Measurements from ENCODE around the gene MAP1LC3C.

MAP1LC3C gene

DNA sequence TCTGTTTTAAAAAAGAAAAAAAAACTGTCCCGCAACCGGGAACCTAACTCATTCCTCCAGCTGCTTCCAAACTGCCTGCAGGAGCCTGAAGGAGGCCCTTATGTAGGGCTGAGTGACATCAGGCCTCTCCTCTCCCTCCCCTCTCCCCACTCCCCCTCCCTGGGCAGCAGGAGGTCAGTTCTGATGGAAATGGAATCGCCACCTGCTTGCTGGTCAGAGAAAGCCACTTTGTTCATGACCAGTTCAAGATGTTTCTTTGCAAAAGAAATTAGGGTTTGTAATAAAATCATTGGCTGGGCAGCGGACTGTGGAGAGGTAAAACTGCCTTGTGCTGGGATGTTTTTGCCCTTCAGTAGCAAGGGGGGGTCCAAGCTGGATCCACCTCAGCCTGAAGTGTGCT is at the start of gene MAP1LC3C:
TSS of gene MAP1LC3C (minus strand) at position 73 of the 400 bp plus-strand sequence. CDS start 90 bp downstream, outside the sequence.
- no peak for DNase-seq
- intact Hi-C loops (cut with DNase I), result loop anchor here (10.0 kb wide), 1 partner anchor 104 kb away; no protein-coding TSS in a partner anchor

DNA sequence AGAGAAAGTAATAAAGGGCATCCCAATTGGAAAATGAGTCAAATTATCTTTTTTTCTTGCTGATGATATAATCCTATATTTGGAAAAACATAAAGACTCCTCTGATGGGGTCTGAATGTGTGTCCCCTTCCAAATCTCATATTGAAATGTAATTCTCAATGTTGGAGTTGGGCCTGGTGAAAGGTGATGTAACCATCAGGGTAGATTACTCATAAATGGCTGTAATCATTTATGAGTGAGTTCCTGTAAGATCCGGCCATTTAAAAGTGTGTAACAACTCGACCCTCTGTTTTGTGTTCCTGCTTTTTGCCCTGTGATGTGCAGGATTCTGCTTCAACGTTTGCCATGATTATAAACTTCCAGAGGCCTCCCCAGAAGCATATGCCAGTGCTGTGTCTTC is 44.3 kb upstream of the MAP1LC3C start:
- no peak for DNase-seq
- intact Hi-C loops (cut with DNase I), result no loop called here

DNA sequence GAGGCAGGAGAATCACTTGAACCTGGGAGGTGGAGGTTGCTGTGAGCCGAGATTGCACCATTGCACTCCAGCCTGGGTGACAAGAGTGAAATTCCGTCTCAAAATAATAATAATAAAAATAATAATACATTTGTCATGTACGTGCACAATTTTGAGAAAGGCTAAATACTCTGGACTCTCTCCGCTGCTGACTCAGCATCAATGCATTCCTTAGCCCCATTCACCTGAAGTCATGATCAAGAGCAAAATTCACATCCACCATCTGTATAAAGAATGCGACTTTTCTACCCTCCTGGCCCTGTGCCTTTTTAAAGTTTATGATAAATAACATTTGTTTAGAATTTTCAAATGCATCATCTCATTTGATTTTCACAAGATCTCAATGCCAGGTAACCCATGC is 35.5 kb upstream of the MAP1LC3C start:
- DNase-seq, result peak in 1 of 42 donors; percentile 2
- intact Hi-C loops (cut with DNase I), result no loop called here

GRCh38 chr1:242033447-242033846 is 34.5 kb upstream of the MAP1LC3C start:
- no peak for DNase-seq
- intact Hi-C loops (cut with DNase I), result no loop called here

- no peak for DNase-seq
- intact Hi-C loops (cut with DNase I), result no loop called here
These were observed 31.2 kb upstream of the MAP1LC3C start for GRCh38 chr1:242030071-242030470.

GRCh38 chr1:242025681-242026080 is 26.8 kb upstream of the MAP1LC3C start:
- intact Hi-C loops (cut with DNase I), result no loop called here
- DNase-seq, result no peak

- intact Hi-C loops (cut with DNase I), result no loop called here
- no peak for DNase-seq
These were observed 24.9 kb upstream of the MAP1LC3C start for GRCh38 chr1:242023805-242024204.

DNA sequence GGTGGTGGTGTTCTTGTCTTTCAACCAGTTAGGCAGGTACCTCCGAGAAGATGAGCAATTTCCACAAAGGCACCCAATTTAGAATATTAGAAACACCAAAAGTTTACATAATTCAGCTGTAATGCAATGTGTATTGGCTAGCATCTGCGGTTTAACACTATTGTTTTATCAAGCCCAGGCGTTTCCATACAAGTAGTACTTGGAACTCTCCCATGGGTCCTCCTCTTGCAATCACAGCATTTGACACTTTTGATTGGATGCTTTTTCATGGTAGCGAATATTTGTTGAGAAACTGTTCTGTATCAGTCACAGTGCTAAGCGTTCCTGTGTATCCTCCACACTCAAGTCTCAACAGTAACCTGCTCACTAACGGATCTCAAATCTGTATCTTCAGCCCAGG is 20.1 kb upstream of the MAP1LC3C start:
- no peak for DNase-seq
- intact Hi-C loops (cut with DNase I), result no loop called here

DNA sequence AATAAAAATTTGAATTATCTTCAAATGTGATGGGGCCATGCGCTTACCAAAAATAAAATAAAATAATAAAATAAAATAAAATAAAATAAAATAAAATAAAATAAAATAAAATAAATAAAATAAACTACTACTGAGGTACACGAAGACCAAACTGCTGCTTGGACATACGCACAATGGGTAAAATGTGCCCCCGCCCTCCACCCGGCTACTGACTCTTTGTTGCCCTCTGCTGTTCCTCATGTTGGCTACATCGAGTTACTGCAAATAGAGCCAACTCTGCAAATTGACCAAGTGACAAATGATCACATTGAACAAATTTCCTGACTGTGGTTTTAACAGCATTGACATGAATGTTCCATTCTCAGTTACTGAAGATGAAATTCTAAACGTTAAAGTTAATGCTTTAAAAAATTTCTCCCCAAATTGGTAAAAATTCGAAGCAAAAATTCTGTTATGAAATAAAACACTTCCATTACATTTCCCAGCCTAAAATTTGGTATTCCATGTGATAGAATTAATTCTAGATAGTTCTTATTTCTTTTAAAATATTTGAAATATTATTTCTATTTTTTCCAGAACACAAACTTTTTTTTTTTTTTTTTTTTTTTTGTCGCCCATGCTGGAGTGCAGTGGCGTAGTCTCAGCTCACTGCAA is 18.8 kb upstream of the MAP1LC3C start:
- intact Hi-C loops (cut with DNase I), result no loop called here
- DNase-seq, result peak; percentile 31 to 88 (median 71)

- intact Hi-C loops (cut with DNase I), result no loop called here
- DNase-seq, result no peak
These were observed 17.6 kb upstream of the MAP1LC3C start for GRCh38 chr1:242016479-242016878.

DNA sequence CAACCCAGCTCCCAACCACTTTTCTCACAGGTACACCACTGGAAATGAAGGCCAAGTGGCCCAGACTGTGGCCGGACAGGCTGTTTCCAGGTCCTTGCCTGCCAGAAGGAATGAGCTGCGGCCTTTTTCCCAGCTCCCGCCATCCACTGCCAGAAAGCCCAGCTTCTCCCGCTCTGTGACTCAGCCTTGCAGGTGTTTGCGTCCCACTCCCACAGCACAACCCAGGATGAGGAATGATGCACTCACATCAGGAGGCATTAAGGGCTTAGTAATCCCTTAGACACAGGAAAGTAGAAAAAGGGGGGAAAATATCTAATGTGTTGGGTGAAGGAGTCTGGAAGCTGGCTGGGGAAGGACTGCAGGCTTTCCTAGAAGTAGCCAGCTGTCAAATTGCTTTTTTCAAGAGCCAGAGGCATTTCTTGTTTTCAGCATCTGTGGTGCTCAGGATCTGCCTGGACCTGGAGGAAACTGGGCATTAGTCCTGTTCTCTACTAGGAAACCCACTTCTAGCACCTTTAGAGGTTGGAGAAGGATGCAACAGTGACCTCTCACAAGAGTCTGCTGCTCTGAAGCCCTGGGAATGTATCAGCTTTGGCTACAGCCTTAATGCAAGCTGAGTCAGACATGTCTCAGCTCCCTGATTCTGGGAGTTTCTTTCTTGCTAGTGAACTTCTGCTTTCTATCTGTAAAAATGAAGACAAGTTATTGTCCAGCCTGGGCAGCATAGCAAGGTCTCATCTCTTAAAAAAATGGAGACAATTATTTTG is 13.2 kb upstream of the MAP1LC3C start:
- DNase-seq, result peak in 10 of 42 donors; percentile 11 to 53 (median 22)

DNA sequence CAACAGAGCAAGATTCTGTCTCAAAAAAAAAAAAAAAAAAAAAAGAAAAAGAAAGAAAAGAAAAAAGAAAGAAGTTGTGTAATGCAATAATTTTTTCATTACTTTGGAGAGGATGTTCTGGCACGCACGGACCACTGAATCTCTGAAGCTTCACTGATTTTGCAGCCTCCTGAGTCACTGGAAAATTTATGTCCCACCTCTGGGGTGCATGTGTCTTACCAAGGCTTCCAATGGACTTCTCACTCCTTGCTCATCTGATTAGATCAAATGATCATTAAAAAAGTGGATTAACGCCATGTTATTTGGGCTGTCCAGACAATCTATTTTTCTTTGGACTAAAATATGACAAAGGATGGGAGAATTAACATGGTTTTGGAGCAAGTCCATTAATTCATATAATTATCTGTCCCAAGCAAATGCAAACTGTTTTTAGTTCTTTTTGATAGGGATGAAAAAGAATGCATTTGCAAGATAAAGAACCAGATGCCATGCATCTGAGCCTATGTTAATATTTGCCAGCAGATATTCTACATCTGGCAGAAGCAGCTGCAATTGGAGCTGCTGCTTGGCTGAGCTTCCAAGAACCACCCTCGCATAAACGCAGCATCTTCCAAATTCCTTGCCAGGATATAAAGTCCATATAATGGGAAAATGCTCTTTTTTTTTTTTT is 10.1 kb upstream of the MAP1LC3C start:
- DNase-seq, result no peak
- intact Hi-C loops (cut with DNase I), result no loop called here

More for the DNA sequence above, 13.2 kb upstream of the MAP1LC3C start:
- intact Hi-C loops (cut with DNase I), result no loop called here

DNA sequence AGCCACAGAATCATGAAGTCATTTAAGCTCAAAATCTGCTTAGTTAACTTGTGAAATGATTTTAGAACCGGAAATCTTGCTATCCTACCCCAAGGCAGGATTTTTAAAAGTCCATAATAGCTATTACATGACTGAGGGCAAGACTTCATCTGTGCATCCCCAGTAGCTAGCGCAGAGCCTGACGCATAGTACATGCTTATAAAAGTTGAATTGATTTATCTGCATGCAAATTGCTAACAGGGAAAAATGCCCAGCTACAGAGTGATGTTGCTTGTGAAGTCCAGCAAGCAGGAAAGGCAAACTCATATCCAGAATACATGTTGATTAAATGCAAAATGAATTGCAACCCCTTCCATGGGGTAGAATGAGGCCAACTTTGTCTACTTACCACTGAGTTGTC is 8.1 kb upstream of the MAP1LC3C start:
- intact Hi-C loops (cut with DNase I), result no loop called here
- DNase-seq, result no peak

- intact Hi-C loops (cut with DNase I), result no loop called here
- DNase-seq, result peak in 14 of 42 donors; percentile 13 to 72 (median 34)
These were observed 7.1 kb upstream of the MAP1LC3C start for GRCh38 chr1:242005866-242006535.

- intact Hi-C loops (cut with DNase I), result no loop called here
- DNase-seq, result no peak
These were observed 6.0 kb upstream of the MAP1LC3C start for GRCh38 chr1:242004751-242005495.

GRCh38 chr1:242002510-242002909 is 3.6 kb upstream of the MAP1LC3C start:
- intact Hi-C loops (cut with DNase I), result no loop called here
- no peak for DNase-seq

DNA sequence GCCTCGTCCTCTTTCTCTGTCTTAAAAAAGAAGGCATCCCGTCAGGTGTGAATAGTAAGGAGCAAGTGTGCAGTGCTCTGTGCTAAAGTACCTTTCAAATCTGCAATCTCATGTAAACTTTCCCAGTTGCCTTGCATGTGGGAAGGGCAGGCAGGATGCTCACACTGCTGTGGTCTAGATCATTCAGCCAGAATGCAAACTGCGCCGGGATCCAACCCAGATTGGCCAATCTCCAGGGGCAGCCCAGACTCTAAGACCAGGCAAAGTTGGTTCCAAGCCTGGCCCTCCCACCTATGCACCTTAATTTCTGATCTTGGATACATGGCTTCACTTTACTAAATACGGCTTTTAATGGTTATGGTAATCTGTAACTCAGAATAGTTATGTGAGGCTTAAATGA is 3.2 kb upstream of the MAP1LC3C start:
- intact Hi-C loops (cut with DNase I), result no loop called here
- DNase-seq, result no peak

GRCh38 chr1:242000434-242000833 is 1.5 kb upstream of the MAP1LC3C start:
- no peak for DNase-seq
- intact Hi-C loops (cut with DNase I), result no loop called here

DNA sequence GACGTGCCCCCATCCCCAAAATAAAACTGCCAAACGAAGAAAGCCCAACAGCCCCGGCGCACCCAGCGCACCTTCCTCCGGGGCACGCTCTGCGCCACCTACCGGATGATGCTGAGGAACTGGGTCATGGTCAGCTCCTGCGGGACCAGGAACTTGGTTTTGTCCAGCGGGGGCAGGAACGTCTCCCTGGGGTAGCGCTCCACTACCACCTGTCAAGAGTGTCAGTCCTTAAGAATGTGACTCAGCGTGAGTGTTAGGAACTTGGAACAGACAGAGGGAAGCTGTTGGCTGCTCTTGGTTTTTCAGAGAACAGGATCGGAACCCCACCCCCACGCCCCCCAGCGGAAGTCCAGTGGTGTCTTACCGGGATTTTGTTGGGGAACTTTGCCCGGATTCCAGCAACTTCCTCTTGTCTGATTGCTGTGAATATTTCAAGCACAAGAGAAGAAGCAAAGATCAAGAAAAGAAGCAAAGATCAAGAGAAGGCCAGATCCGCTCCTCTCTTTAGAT is 431 bp downstream of the MAP1LC3C start:
- intact Hi-C loops (cut with DNase I), result loop anchor here (10.0 kb wide), 1 partner anchor 104 kb away; no protein-coding TSS in a partner anchor
- DNase-seq, result peak in 41 of 42 donors; percentile 4 to 78 (median 46)

All from head of caudate nucleus (tissue), 42 donors.